GM10248 (cell line): ENCODE measurements around the gene LRRC28.

Experiments used
- CTCF ChIA-PET: fragments of 300-600 bp; sonication (Branson Sonifier 250); formaldehyde crosslinking; extraction: SDS; loops from one replicate; lab custom pipeline; 2021; ENCODE audit warnings: antibody characterized with exemption; lab: Yijun Ruan, JAX
- POLR2A ChIA-PET: fragments of 350-650 bp; sonication (Branson Sonifier 250); formaldehyde crosslinking; extraction: SDS; loops from one replicate; lab custom pipeline; 2020; ENCODE audit warnings: antibody characterized with exemption; lab: Yijun Ruan, JAX
- DNase-seq: peaks from one replicate; pipeline ENCODE4 v3.0.0; 2012; ENCODE audit errors: extremely low spot score
- TF ChIP-seq, protein P1 (sequence below): IDR thresholded peaks from 2 replicates; pipeline ENCODE4 v1.5.1; 2012; ENCODE audit warnings: mild to moderate bottlenecking, low read depth; ENCODE audit errors: extremely low read depth, missing control alignments, control extremely low read depth

Gene LRRC28

DNA sequence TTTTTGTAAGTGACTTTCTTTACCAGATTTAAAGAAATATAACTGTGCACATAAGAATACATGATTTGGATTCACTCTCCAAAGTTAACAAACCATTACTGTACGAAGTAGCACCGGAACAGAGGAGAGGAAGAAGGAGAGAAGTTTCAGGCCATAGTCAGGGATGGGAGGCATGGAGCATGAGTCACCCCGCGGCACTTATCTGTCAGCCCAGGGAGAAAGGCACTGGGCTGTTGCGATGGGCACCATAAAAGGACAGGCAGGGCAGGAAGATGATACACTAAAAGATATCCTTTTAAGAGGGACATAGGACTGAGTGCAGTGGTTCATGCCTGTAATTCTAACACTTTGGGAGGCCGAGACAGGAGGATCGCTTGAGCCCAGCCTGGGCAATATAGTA lies 38.9 kb upstream of the LRRC28 start:
- DNase-seq = no peak
- POLR2A ChIA-PET = no interaction called here
- CTCF ChIA-PET = interaction anchor here (1.0 to 6.2 kb wide), 10 partner anchors 11 to 361 kb away, joined by 3 to 57 read pairs (median 7); partner anchors contain the start of gene SYNM
- TF ChIP-seq, protein P1, sequence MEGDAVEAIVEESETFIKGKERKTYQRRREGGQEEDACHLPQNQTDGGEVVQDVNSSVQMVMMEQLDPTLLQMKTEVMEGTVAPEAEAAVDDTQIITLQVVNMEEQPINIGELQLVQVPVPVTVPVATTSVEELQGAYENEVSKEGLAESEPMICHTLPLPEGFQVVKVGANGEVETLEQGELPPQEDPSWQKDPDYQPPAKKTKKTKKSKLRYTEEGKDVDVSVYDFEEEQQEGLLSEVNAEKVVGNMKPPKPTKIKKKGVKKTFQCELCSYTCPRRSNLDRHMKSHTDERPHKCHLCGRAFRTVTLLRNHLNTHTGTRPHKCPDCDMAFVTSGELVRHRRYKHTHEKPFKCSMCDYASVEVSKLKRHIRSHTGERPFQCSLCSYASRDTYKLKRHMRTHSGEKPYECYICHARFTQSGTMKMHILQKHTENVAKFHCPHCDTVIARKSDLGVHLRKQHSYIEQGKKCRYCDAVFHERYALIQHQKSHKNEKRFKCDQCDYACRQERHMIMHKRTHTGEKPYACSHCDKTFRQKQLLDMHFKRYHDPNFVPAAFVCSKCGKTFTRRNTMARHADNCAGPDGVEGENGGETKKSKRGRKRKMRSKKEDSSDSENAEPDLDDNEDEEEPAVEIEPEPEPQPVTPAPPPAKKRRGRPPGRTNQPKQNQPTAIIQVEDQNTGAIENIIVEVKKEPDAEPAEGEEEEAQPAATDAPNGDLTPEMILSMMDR = no peak

DNA sequence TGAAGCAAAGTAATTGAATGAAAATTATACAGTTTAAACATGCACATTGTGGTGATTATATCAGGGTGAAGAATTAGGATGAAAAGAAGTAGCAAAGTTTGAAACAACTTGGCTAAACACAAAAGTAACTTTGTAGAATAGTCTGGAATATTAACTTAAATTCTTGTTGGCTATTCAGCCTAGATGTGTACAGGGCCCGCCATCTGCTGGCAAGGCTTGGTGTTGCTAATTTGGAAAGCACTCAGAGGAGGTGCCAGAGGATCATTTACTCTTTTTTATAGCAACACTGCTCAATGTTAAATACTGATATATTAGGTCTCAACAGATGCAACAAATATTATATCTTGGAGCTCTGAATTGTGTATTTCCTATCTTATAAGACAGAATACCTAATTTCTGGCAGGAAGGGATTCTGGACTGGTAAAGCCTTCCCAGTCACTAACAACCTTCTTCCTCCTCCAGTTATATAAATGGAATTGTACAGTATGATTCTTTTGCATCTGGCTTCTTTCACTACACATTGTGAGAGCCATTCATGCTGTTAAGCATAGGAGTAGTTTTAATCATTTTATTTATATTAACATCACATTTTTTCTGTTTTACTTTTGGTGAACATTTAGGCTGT lies 38.0 kb upstream of the LRRC28 start:
- peak; percentile 67 for DNase-seq
- CTCF ChIA-PET = interaction anchor here (0.6 to 6.2 kb wide), 20 partner anchors 10 to 607 kb away, joined by 3 to 57 read pairs (median 4); partner anchors contain the start of gene SYNM
- POLR2A ChIA-PET = no interaction called here
- TF ChIP-seq, protein P1 = peak; percentile 77

DNA sequence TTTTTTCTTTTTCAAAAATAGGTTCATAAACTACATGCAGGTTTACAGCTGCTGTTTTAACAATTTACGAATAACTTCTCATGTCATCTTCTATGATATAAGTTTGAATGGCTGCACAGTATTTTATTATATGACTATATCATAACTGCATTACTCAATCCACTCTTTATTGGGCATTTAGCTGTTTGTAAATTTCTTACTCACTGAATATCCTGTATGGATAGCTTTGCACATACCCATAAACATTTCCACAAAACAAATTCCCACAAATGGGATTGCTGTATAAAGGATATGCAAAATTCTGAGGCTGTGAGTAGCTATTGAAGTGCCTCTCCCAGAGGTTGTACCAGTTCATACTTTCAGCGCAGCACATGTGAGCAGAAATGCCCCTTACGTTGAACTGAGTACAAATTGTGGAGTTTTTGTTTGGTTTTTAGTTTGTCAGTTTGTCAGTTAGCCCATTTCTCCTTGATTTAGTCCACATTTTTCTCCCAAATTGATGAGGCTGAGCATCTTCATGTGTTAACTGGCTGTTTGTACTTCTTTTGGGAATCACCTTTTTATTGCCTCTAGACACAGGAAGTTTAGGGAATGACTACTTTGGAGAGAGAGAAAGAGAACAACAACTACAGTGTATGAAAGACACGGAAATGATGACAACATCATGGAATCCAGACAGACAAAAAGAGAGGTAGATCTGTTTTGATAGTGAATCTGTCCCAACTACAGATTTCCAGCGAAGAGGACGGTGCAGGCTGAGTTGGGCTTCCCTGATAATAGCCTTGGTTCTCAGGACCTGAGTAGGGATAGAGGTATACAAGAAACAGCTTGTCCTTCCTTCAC lies 26.7 kb upstream of the LRRC28 start:
- POLR2A ChIA-PET = no interaction called here
- TF ChIP-seq, protein P1 = no peak
- DNase-seq = no peak
- CTCF ChIA-PET = interaction anchor here (0.8 to 3.6 kb wide), 8 partner anchors 9 to 530 kb away, joined by 3 to 19 read pairs (median 4); no protein-coding TSS in a partner anchor

DNA sequence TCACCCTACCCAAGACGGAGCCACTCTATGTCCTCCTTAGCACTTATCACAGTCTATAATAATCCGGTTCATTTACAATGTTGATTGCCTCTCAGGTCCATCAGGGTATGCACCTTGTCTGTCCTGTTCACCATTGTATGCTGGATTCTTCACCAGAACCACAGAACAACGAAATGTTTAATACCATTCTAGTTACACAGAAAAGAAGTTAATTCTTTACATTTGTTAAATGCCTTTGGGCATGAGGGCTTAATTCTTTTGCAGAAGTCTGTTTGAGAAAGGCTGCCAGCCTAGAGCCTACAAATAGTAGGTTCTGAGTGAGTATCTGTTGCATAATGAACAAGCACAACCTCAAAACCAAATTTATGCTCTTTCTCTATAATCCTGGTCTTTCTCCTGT lies 24.5 kb upstream of the LRRC28 start:
- ChIA-PET POLR2A (no interaction called here), CTCF (interaction anchor here (0.7 to 2.6 kb wide), 4 partner anchors 13 to 478 kb away, joined by 3 to 6 read pairs (median 4); no protein-coding TSS in a partner anchor)
- TF ChIP-seq, protein P1 = no peak
- DNase-seq = no peak

DNA sequence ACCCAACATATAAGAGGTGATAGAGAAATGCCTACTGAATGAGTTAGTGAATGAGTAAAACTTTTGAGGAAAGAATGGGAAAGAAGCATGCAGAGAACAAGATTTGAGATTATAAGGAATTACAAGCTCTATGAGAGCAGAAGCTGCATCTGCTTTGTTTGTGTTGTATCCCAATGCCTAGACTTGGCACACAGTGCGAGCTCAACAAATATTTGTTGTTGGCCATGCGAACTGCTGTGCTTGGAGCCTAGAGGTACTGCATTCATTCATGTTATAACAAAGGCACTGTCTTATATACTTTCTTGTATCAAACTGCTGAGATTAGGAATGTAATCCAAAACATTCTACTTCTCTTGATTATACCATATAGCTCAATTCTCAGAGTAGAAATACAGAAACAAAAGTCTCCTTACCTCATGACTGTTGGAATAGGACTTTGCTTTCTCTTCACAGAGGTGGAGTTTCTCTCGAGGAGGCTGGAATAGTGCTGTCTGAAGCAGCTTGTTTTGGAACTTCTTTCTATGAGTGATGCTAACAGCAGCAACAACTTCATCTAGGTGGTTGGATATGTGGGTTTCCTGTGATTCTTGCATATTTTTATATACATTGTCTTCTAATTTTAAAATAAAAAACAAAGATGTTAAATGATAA lies 23.0 kb upstream of the LRRC28 start:
- TF ChIP-seq, protein P1 = no peak
- DNase-seq = no peak
- ChIA-PET CTCF (interaction anchor here (0.6 to 2.6 kb wide), 6 partner anchors 9 to 476 kb away, joined by 3 to 6 read pairs (median 4); partner anchors contain the start of gene SYNM), POLR2A (no interaction called here)

DNA sequence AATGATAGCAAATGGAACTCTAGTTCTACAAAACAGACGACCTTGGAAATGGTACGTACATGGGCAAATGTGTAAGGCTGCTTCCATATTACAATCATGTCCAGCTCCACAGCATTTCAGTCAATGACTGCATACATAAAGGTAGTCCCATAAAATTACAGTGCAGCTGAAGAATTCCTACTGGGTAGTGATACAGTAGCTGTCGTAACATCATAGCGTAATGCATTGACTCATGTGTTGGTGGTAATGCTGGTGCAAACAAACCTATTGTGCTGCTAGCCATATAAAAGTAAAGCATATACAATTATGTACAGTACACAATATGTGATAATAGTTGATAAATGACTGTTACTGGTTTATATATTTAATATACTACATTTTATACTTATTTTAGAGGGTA lies 20.4 kb upstream of the LRRC28 start:
- ChIA-PET CTCF (no interaction called here), POLR2A (no interaction called here)
- DNase-seq = no peak
- TF ChIP-seq, protein P1 = no peak
